OCI-LY1 (cell line): ENCODE results near the gene PROM2.

Experiments used
- CTCF ChIP-seq: fragments of 200-600 bp; sonication (generic), shearing (Covaris generic); IDR thresholded peaks from 2 replicates; pipeline ENCODE4 v1.5.1; 2017; ENCODE audit warnings: mild to moderate bottlenecking, antibody characterized with exemption, low read length, moderate library complexity, mixed read lengths
- EZH2 ChIP-seq: fragments of 200-600 bp; sonication (generic), shearing (Covaris generic); IDR thresholded peaks from 2 replicates; pipeline ENCODE4 v1.8.0; 2017; ENCODE audit warnings: borderline replicate concordance, mixed run types, mild to moderate bottlenecking, antibody characterized with exemption, low read length, moderate library complexity, mixed read lengths

DNA sequence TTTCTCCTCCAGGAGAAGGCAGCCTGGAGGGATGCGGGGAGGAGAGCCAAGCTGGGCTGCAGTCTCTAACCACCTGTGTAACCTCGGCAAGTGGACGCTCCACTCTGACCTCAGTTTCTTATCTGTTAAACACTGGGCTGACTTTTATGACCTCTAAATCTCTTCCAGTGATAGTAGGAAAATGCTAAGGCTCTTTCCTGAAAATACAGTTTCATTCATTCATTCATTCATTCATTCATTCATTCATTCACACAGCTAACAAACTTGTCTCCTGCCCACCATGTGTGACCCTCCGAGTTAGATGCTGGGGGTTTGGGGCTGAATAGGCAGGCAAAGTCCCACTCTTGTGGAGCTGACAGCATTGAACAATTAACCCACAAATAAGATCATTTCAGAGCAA lies 9.3 kb downstream of the PROM2 start:
- no peak for TF ChIP-seq CTCF
- TF ChIP-seq EZH2, result no peak
